HG03025 (cell line): Measurements from ENCODE around the gene ARL10.
"Not testable (repeated sequence)": the region's sequence is repeated elsewhere in the genome, so short reads cannot be mapped to it uniquely, and the experiment has no call there.

Experiments
- ATAC-seq: cut with Tn5 transposase; IDR thresholded peaks from one replicate; pipeline ENCODE4 v1.9.1; 2021; ENCODE audit warnings: mild to moderate bottlenecking, moderate library complexity; ENCODE audit not compliant: unreplicated experiment, low FRiP score

ARL10 gene

DNA sequence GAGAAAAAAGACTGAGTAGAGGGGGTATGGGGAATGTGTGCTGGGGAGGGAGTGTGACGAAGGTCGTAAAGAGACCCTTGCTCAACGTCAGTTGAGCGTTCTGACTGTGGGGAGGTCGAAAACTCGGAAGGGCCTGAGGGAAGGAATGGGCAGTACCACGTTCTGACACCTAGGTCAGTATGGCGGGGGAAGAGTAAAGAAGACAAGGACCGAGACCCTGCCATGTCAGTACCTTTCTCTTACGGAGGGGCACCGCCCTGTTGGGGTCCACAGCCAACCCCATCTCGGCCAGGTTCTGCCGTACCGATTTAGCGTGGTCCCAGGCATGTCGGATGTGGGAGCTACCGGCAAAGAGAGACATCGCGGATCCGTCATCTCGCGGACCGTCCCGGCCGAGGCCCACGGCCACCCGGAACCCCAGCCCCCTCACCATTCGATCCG, 22.7 kb downstream of the ARL10 start:
- ATAC-seq = no peak

- peak; percentile 81 for ATAC-seq
These were observed 23.3 kb downstream of the ARL10 start, which contains the start of the genes HIGD2A and NOP16 for GRCh38 chr5:176388444-176389134. Gene HIGD2A, plus strand, starts transcription at chr5:176388751. Its CDS starts 69 bp downstream, at chr5:176388820. Gene NOP16, minus strand, starts transcription at chr5:176388598. Its CDS starts 59 bp downstream, at chr5:176388539.

DNA sequence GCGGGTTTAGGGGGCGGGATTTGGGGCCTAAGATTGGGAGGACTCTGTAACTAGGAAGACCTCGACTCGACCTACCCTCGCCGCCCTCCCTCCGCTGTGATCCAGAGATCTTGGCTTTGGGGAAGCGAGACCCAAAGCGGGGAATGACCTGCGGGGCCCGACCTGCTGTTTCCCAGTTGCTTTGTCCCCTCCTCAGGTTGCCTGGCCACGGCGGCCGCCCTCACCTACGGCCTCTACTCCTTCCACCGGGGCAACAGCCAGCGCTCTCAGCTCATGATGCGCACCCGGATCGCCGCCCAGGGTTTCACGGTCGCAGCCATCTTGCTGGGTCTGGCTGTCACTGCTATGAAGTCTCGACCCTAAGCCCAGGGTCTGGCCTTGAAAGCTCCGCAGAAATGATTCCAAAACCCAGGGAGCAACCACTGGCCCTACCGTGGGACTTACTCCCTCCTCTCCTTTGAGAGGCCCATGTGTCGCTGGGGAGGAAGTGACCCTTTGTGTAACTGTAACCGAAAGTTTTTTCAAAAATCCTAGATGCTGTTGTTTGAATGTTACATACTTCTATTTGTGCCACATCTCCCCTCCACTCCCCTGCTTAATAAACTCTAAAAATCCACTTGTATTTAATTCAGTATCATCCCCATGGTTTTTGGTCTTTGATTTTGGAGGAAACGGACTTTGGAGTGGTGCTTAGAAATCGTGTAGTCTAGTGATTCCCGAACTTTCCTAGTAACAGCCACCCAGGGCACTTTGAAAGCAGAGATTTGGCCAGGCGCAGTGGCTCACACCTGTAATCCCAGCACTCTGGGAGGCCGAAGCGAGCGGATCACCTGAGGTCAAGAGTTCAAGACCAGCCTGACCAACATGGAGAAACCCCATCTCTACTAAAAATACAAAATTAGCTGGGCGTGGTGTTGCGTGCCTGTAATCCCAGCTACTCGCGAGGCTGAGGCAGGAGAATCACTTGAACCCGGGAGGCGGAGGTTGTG, 24.1 kb downstream of the ARL10 start:
- peak; percentile 27 for ATAC-seq

DNA sequence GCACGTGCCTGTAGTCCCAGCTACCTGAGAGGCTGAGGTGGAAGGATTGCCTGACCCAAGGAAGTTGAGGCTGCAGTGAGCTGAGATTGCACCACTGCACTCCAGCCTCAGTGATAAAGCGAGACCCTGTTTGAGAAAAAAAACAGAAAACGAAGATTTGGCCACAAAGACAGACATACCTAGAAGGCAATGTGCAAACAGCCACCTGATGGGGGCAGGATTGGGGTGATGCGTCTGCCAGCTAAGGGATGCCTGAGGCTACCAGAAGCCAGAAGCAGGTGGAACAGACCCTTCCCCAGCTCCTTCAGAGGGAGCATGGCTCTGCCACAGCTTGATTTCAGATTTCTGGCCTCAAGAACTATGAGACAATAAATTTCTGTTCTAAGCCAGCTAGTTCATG, 26.2 kb downstream of the ARL10 start:
- ATAC-seq = no peak

DNA sequence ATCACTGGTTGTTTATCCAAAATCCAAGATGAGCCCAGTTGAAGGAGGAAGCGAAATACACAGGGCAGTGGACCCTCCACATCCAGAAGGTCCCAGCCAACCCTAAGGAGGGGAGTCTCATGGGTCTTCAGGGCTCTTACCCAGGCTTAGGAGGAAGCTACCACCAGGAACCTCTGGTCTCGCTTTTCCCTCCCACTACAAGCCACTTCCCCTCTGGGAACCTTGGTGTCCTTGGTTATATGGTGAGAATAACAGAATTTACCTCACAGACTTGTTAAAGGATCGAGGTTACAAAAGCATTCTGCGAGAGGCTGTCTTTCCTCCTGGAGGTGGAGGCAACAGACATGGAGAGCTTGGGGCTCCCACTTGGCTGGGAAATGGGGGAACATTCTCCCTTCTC, 26.7 kb downstream of the ARL10 start:
- no peak for ATAC-seq

DNA sequence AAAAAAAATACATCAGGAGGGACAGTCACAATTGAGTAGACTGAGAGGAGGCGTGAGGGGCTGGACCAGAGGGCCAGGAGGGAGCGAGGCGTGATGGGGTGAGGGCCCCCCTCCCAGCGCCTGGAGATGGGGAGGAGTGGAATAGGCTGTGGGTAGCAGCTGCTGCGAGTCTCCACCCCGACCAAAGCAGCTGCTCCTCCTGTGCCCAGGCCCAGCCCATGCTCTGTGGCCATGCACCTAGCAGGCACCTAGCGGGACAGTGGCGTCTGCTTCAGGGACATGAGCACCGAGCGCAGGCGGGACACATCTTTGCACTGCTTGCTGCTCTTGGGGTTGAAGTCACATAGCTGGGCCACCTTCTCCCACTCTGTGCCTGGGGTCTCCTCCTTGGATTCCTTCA, 27.2 kb downstream of the ARL10 start:
- ATAC-seq = no peak

GRCh38 chr5:176394096-176394495, 28.8 kb downstream of the ARL10 start:
- ATAC-seq = no peak

DNA sequence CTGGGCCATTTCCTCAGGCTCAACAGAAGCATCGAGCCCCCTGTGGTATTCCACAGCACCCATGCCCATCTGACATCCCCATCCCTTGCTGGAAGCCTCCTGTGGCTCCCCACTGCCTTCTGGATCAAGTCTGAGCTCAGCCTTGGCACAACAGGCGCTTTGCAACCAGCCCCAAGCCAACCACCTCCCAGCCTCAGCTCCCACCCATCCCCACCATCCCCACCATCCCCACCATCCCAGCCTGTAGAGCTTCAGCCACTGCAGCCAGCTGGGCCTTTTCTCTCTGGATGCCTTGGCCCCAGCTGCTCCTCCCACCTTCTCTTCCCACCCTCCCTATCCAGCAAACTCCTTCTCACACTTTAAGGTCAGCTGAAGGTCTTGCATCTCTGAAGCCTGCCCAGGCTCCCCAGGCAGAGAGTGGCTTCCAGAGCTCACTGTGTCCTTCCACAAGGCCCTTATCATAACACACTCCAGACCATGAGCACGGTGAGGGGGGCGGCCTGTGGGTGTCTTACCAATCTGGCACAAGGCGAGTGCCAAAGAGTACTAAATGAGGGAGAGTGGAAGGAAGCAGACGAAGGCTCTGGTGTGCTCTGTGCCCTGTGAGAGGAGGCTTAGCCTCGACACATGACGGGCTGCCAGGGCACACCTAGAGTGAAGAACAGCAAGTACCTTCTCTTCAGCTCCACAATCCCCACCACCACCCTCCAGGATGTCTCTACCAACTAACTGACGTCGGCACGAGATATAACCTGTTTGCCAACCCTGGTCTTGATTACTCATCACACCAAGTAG, 29.8 kb downstream of the ARL10 start:
- no peak for ATAC-seq

GRCh38 chr5:176396330-176396729, 31.0 kb downstream of the ARL10 start:
- ATAC-seq = no peak

DNA sequence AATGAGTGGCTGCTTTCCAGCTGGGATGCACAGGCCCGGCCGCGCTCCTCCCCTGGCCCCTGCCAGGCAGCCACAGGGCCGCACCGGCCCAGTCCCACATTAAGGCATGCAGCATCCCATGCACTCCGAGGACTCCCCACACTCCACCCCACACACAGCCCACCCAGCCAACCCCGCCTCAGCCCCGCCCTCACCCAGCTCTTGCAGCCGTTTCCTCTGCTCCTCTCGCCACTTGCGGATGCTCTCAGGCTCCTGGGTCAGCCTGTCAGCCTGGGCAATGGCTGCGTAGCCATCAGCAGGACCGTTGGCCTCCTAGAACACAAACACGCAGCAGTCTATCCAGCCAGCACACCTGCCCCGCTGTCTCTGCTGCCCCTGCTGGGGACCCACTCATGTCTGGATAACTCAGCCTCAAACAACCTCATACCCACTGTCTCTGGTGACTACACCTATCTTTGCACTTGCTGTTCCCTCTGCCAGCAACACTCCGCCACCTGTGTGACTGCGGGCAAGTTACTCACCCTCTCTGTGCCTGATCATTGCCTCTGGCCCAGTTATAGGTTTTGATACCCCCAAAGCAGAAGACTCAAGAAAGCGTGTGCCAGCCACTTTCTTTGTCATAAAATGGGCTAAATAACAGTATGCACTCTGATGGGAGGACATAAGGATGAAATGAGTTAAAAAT, 32.6 kb downstream of the ARL10 start:
- ATAC-seq = no peak

- ATAC-seq = no peak
These were observed 35.3 kb downstream of the ARL10 start for GRCh38 chr5:176400382-176401156.

DNA sequence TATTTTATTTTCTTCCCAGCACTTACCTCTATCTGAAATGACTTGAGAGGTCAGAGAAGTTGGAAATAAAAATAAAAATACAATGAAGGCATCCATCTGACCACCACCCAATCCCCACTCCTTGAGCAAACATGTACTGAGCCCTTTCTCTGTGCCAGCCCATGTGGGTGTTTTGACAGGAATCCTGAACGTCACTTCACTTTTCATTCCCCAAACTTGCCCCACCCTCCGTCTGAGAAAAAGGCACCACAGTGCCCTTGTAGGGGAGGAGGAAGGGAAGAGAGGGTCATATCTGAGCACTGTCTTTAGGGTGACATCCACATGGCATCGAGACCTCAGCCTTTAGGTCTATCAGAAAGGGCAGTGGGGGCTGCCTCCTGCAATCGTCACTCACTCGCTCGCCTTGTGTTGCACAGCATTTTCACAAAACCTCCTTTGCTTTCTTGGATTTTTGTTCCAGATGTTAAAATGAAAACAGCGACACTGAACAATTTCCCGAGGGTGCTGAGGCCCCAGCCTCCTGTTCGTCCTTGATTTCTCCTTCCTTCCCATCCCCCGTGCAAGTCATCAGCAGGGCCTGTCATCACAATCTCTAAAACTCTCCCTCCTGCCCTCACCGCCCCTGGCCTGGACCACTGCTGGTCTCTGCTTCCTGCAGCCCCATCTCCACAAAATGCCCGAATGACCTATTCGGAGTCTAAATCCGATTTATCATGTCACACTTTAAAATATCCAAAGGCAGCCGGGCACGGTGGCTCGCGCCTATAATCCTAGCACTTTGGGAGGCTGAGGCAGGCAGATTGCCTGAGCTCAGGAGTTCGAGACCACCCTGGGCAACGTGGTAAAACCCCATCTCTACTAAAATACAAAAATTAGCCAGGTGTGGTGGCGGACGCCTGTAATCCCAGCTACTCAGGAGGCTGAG, 36.3 kb downstream of the ARL10 start:
- no peak for ATAC-seq

DNA sequence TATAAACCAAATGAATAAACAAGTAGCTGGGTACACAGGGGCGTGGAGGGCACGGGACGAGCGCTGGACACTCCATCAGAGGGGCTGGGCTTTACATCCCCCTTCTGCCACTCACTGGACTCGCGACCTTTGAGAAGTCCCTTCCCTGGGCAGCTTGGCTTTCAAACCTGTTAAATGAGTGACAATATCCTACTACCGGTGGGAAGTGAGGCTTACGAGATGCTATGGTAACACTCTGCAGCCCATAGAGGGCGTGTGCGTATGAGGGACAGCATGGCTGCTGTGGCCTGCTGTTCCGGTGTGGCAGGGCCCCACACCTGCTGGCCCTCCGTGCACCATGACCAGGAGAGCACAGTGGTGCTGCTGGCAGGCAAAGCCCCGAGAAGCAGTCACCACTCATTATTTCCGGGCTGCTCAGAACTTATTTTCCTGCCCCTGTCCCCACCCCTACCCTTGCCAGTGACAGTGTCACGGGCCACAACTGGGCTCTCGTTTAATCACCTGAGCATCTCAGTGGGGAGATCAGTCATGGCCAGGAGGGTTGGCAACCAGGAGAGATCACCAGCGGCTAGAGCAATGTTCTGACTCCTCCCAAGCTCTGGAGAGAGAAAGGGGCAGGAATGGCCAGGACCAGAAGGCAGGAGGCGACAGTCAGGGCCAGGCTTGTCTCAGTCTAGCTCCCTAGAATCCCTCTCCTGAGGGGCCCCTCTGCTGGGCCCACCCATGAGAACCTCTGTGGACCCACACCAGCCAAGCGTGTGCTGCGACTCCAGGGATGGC, 40.6 kb downstream of the ARL10 start:
- no peak for ATAC-seq

- ATAC-seq = no peak
These were observed 41.3 kb downstream of the ARL10 start for GRCh38 chr5:176406436-176407052.

DNA sequence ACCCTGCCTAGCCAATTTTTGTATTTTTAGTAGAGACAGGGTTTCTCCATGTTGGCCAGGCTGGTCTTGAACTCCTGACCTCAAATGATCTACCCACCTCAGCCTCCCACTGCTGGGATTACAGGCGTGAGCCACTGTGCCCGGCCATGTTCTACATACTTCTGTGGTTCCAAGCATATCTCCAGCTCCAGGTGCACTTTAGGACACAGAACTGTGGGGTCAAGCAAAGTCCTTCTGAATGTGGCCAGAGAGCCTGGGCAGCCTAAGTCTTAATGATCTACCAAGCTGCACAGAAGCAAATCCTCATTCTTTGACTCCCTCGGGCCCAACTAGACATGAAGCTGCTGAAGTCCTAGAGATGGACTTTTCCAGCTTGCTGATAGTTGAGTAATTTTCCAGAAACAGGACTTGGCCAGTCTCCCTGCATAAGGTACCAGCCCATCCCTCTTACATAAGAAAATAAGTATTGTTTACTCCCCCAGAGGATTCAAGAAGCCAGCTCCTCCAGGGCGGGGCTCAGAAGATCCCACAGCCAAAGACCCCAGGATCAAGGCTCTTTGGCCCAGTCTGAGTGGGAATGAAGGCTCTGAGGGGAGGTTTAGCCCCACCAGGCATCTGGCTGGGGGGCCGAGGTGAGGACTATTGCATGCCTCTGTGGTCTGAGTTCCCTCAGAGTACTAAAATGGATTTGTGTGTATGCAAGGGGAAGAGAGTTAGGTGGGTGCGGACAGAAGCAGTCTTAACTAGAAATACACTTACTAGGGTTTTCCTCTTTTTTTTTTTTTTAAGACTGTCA, 42.4 kb downstream of the ARL10 start:
- no peak for ATAC-seq

DNA sequence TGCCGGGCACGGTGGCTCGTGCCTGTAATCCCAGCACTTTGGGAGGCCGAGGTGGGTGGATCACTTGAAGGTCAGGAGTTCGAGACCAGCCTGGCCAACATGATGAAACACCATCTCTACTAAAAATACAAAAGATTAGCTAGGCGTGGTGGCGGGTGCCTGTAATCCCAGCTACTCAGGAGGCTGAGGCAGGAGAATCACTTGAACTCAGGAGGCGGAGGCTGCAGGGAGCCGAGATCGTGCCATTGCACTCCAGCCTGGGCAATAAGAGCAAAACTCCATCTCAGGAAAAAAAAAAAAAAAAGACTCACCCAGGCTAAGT, 42.9 kb downstream of the ARL10 start:
- ATAC-seq = not testable (repeated sequence)
